Ecto neural progenitor cell (in vitro differentiated cells): ENCODE results near the gene ATP6V0D1.

Experiments
- DNase-seq: peaks from one replicate; pipeline ENCODE4 v3.0.0-alpha.2; 2018; ENCODE audit warnings: low spot score

The ATP6V0D1 gene

DNA sequence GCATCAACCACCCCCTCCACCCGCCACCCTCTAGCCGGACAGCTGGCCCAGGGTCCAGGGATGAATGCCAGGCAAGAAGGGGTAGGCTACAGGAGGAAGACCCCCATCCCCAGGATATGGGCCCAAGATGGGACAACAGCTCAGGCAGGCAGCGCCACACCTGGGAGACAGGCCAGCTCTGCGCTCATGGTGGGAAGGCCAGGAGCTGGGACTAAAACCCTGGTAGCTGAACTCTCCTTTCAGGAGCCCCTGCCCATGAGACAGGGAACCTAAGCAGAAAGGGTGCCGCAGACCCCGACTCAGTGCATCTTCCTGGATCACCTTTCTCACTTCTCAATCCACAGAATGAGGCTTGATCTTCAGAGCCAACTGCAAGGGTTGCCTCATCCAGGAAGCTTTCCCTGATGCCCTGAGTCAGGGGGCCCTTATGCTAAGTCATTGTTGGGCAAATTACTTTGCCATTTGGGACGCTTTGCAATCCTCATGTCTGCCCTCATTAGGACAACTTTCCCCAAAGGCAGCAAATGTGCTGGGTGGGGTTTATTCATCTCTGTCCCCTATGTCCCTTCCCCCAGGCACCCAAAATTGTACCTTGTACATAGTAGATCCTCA, 73.7 kb downstream of the ATP6V0D1 start:
- no peak for DNase-seq

DNA sequence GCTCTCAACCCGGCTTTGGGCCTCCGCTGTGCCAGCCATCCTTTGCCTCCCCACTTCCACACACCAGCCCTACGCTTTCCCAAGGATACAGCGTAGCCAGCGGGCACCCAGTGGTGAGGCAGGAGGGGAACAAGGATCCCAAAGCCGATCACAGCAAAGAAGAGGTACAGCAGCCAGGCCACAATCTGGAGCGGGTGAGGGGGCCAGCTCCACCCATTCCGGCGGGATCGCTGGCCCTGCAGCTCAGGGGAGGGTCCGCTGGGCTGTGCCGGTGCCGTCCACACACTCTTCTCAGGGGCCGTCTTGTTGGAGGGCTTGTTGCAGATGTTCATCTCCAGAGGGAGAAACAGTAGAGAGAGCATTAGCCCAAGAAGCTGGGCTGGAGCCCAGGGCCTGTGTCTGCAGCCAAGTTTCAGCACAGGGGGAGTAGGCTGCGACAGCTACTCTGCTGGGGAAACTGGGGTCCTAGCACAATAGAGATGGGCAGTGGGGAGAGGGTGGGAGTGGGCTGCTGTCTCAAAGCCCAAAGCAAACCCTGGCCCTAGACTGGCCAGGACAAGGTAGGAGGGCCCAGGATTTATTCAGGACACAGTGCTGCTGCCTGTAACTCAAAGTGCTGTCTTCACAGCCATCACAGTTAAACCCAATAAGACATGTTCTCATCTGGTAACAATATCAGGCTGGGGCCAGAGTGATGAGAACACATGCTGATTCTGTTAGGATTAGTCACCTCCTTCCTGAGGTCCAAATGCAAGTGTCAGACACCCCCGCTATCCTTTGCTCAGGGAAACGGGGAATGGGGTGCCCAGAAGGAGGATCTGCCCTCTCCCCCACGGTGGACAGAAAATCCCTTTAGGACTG, 74.6 kb downstream of the ATP6V0D1 start:
- DNase-seq, result peak; percentile 41

DNA sequence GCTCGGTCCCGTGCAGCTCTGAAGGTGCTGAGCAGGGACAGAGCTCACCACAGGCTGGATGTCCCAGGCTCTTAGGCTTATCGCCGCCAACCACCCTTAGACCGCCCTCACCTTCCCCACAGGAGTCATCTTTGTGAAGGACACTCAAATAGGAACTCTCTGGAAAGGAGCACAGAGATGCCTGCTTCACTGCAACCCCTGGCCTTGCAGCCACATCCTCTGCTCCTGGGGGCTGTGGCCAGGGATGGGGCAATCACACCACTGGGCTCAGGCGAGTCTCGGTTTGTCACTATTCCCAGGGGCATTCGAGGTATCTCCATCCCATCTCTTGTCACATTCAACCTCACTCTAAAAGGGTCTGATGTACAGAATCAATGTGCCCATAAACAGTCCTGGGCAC, 75.6 kb downstream of the ATP6V0D1 start:
- no peak for DNase-seq

DNA sequence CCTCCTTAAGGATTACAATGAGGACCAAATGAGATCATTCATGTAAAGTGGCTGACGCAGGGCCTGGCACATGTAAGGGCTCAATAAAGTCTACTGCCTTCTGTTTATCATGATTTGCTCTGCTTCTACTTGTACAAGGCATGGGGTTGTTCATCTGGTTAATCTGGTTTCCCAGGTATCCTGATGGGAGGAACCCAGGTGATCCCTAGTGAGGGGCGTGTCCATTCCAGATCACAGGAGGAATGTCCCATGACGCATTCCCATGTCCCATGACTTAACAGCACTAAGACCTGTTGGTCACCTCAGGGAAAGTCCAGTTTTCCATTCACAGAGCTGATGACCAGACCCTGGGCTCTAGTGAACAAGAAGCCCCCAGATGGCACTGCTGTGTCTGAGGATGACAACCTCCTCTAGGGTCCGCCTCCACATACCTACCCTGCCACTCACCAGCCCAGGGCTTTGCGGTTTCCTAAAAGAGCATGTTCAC, 76.2 kb downstream of the ATP6V0D1 start:
- DNase-seq, result peak; percentile 46

DNA sequence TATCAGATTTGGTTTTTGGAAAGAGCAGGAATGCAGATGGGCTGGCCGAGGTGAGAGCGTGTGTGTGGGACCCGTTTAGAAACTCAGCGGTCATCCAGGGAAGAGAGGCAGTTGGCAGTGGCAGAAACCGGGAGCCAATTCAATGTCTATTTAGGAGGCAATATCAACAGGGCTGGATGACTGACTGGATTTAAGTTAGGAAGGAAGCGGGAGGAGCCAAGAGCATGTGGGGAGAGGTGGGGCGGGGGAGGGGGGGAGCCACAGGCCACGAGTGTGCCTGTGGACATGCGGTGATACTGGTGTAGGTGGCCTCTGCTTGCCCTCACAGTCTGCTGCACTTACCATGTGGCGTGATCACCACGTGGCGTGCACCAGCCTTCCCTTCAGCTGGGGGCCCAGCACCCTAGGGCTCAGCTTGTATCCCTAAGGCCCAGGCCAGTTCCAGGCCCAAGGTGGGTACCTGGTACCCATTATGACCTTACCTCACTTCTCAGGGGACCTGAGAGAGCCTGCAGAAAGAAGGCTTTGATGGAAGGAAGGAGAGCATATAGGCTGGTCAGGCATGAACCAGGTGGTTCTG, 76.9 kb downstream of the ATP6V0D1 start:
- peak; percentile 42 for DNase-seq

DNA sequence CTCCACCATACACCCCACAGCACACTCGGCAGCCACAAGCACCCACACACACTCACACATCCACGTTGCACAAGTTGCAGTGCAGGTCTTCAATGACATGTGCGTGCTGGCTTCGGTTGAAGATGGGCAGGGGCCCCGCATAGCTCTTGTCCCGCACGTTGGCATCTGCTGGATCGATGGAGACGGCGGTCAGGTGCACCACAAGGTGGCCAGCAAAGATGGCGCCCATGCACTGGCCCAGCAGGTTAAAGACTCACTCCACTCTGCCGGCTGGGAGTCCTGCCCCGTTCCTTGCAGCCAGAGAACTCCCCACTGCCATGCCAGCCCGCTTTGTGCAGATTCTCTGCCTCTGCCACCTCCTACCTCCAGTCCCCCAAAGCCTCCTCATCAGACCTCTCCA, 80.1 kb downstream of the ATP6V0D1 start:
- DNase-seq, result no peak

DNA sequence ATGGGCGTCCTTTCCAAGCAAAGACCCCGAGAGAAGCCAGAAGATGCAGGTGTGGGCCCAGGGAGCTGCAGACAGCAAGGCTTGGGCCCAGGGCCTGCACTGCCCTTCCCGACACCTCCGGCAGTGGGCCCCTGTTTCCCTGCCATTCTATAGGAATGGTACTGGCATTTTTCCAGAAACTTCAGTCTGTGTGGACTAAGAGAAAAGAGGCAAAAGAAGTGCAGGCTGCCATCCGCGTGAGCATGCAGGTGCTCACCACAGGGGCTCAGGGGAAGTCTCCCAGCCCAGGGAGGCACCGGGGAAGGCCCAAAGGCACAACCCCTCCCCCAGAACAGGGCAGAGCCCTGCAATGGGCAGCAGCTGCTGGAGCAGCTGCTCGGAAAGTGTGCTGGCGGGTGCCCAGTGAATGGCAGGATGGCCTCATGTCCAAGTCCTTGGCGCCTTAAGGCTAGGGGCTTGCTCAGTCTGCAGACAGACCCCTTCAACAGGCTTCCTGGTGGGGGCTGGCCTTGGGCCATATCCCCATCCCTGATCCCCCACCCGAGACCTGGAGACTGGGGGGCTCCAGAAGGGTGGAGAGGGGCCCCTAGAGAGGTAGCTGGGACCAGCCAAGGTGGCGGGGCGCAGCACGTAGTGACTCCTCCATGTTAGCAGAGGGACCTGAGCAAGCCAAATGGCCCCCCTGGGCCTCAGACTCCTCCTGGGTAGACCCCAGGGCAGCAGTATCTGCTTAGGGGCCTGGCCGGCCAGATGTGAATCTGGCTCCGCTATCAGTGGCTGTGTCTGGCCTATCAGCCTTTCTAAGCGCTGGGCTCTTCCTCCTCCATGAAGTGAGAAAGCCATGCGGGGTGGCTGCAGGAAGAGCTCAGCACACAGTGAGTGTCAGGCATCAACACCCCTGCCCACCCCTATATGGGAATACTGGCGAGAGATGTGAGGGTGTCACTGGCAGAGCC, 80.9 kb downstream of the ATP6V0D1 start:
- DNase-seq, result no peak

DNA sequence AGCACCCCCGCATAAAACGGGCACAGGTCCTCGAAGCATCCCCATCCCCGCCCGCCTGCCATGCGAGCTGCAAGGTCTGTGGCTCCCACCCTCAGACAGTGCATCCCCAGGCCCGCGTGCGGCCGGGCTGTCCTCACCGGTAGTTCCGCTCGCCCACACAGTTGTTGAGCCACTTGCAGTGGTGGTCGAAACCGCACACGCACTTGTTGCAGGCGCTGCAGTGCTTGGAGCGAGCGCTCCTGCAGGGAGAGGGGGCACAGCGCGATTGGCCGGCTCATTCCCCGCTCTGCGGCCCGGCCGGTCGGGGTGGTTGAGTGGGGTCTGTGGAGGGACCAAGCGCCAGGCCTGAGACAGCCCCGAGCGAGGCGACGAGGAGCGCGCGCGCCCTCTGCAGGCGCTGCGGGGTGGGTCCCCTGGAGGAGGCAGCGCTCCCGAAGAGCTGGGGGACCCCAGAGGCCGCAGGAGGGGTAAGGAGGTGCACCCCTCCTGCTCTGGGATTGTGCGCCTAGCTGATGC, 81.7 kb downstream of the ATP6V0D1 start:
- peak; percentile 89 for DNase-seq

DNA sequence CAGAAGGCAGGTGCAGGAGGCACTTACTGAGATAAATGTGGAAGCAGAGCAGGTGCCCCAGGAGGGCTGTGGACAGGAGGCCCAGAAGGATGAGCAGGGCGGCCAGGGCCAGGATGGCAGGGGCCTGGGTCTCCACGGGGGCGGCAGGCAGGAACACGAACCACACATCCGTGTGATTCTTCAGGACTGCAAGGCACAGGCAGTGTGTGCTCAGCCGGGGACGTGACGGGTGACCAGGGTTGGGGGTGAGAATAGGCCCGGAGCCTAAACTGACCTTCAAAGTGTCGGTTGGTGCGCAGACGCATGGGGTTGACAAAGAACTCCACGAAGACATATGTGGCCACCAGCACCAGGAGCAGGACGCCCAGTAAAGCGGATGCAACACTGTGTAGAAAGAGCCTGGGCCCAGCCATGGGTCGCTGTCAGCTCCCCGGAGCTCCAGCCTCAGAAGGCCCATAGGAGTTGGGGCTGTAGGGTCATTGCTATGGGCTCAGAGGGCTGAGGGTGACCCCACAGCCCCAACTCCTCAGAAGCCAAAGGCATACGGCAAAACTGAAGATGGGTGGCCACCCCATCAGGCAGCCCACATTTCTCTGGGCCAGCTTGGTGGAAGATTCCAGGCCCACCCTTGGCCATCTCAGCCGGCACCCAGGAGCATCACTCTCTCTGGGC, 82.3 kb downstream of the ATP6V0D1 start:
- no peak for DNase-seq

DNA sequence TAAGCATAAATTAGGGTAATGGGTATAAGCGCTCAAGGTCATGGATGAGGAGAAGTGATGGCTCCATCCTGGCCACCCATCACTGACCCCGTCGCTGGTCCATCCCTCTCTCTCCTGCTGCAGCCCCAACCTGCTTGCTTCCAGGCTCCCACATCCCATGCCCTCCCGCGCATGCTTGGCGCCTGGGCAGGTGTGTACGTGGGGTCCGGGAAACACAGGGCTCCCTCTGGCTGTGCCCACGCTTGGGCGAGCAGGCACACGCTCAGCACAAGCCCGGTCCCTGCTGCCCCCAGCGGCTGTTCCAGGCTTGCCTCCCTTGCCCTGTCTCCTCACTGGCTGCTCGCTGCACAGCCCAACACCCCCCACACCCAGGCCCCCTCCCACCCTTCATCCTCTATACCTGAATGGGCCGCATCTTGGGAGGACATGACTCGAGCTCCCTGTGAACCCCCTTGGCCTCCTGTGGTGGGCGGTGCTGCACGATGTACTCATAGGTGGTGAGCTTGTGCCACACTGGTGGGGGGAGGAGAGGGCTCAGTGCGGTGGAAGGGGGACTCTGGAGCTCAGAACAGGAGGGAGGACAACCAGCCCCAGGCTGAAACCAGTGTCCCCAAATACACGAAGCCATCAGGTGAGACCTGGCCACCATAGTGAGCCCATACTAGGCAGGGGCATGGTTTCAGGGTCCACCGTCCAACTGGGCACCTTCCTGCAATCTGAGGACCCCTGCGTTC, 83.0 kb downstream of the ATP6V0D1 start:
- no peak for DNase-seq

DNA sequence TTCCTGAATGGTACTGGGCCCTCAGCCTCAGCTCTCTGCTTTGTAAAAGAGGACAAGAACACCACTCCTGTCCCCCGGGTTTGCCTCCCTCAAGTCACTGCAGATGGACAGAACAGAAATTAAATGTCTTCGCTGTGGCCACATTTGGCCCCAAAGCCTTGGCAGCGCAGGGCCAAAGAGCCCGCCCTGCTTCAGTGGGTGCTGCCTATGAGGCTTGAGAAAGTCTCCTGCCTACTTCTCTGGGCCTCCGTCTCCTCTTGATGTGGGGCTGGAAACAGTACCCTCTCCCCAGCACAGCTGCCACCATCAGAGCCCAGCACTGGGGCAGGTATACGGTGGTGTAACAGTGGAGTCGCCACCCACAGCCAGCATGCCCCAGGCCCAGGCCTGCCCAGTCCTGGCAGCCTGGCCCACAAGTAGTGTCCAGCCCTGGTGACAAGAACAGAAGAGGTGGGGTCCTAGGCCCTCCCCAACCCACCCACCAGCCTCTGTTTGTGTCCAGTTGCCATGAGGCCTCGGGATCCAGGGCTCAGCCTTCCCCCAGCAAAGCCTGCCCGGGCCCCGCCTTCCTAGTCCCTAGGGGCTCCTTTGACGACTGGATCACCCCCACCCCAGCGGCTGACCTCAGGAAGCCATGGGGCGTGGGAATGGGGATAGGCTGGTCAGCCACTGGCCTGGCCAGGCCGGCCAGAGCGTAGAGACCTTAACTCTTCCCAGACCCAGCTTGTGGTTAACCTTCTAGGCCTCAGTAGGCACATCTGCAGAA, 83.7 kb downstream of the ATP6V0D1 start:
- no peak for DNase-seq

DNA sequence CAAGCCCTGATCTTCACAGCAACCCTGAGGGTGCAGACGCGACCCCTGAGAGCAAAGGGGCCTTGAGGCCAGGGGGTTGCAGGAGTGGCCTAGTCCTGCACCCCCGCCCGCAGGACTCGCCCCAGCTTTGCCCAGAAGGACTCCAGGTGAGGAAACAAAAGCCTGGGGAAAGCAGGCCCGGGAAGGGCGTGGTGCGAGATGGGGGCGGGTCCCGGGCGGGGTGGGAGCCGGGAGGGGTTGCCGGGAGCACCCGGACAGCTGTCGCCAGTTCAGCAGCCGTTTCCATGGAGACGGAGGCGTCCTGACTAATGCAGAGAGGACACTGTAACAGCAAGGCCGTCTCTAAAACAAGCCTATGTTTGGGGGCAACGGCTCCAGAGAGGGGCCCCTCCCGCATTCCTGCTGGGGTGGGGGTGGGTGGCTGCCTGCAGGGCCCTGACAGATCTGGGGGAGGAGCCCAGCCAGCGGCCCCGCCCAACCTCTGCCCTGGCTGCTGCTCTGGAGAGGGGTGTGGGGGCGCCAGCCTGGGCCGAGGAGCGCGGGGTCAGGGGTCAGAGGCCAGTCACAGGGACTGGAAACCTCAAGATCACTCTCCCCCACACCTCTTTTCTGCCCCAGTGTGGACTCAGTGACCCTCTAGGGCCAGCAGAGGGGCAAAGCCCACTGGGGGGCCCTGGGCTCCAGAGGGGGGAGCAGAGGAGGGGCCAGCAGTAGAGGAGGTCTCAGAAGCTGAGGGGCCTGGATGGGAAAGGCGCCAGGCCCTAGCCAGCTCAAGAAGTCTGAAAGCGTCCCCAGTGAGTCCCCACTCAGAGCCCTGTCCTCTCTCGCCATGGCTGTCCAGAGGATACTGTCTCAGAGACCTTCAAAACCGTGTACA, 84.6 kb downstream of the ATP6V0D1 start:
- peak; percentile 93 for DNase-seq

DNA sequence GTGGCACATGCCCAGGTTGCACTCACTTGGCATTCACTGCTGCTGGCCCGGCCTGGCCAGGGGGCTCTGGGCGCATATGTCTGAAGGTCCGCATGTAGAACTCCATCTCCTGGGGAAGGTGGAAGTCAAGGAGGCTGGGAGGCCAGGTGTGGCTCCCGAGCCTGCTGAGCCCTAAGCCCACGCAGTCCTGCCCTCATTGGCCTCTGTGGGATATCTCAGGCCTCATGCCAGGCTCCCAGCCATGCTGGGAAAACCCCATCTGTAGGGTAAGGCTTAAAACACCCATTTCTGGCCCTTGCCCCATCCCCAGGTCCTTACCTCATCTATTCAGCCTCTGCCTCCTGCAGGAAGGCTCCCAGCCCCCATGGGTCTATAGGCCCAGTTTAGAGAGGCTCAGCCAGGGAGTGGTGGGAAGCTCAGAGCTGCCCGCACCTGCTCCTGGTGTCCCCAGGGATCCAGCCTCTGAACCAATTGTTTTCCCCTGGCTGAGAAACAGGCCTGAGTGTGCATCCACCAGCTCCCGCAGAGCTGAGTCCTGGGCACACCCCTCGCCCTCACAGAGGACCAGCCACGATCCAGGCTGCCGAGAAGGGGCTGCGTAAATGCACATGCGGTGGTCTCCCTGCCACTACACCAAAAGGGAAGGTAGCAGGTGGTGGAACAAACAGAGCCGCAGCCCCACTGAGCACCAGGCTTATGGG, 85.3 kb downstream of the ATP6V0D1 start:
- peak; percentile 64 for DNase-seq

DNA sequence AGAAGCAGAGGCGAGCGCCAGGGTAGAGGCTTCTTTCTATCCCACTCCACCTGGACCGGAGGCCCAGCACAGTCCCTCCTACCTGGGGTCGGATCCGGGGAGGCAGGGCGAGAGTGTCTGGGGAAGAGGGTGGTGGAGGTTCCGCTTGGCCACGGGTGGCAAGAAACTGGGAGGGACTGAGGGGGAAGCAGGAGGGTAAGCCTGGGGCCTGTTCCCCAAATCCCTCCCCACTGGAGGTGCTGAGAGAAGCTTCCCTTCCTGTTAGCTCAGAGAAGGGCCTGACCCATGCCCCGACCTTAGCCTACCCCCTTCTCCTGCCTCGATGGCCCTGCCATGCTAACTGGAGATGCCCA, 85.9 kb downstream of the ATP6V0D1 start:
- DNase-seq, result no peak

DNA sequence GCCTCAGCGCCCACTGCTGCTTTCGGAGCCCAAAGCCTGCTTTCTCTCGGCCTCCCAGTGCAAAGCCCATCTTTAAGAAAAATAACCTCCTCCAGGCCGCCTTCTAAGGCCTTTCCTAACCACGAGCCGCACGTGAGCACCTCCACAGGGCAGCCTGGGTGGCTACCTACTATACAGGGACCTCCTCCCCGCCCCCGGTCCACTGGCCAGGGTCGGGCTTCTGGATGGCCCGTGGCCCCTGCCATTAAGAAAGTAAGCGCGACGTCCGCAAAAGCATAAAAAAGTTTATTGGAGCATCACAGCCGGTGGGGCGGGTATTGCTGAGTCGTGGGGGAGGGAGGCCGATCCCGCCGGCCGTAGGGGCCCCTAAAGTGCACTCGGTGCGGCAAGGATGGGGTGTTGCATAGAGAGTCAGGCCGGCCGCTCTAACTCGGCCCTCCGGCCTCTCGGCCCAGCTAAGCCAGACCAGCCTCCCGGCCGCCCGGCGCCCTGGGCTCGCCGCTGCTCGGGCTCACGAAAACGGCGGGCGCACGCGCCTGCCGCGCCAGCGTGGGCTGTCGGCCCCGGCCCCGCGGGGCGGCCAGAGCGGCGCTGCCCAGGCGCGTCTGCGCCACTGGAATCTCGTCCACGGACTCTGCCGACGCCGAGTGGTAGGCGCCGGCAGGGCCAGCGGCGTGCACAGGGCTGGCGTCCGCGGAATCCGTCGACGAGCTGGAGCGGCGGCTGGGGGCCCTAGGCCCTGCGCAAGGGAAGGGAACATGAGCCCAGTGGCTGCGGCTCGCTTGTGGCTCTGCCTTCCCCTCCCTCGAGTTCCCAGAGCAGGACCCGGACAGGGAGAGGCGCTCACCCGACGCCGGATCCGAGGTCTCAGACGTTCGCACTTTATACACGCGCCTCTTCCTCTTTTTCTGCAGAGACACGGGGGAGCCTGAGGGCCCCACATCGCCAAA, 86.5 kb downstream of the ATP6V0D1 start:
- peak; percentile 71 for DNase-seq

DNA sequence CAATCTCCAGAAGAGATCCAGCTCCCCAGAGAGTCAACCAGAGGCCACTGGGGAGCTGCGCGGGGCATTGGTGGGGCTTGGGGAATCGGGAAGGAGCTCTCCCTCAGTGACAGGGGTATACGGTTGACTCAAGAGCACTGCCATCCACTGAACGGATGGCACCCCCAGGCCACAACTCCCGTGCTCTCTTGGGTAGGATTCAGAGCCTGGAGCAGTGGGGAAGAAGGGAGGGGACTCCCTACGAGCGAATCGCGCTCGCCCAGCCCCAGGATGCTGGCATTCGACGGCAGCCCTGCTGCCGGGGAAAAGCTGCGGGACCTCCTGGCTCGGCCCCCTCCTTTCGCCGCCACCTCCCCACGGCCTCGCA, 87.2 kb downstream of the ATP6V0D1 start:
- no peak for DNase-seq
